Measurements from ENCODE around the gene RNF113A. TPM values are rescaled to one million over a fixed set of nuclear protein-coding genes. Genes with fewer than 3 reads are reported as not detected.
"Not testable (repeated sequence)": the region's sequence is repeated elsewhere in the genome, so short reads cannot be mapped to it uniquely, and the experiment has no call there.

RNF113A gene
- total RNA-seq: 24.0 and 26.8 TPM in 2 replicates

DNA sequence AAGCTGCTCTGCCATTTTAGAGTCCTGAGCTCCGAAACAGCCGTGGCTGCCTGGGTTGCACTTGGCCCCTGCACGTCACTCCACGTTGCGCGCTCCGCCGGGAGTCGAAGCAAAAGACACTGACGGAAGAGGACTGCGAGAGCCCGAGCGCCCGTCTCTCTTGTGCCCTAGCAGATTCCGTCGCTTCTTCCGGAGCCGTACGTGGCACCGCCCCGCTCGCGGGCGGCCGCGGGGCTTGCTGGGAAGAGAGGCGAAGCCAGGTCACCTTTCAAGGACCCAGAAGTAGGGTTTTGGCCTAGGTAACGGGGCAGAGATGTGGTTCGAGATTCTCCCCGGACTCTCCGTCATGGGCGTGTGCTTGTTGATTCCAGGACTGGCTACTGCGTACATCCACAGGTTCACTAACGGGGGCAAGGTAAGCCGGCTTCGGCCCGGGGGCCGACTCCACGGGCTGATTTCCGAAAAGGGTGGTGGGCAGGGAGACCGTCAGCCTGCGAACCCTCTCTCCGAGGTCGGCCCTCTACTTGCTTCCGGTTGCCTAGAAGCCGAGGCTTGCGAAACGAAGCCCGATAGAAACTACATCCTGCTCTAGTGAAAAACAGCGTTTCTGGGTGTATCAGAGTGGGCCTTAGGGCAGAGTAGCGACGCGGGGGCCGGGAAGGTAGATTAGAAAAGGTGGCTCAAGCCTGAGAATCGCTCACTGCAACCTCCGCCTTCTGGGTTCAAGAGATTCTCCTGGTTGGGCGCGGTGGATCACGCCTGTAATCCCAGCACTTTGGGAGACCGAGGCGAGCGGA lies at the start of gene RNF113A, which contains the start of gene NDUFA1:
TSS of gene RNF113A (minus strand) at position 135 of the 797 bp plus-strand sequence. CDS start at position 15, 120 bp downstream.
TSS of gene NDUFA1 (plus strand) at position 234 of the 797 bp plus-strand sequence. CDS start at position 314, 80 bp downstream.
- Mint-ChIP-seq H3K36me3 (ENCODE audit: low read depth) (peaks cover 31% of the 10 kb centered on the region), H3K9me3 (no peaks in the 10 kb centered on the region), H3K27me3 (ENCODE audit: low read depth) (no peaks in the 10 kb centered on the region), H3K4me3 (ENCODE audit: low read depth) (peak within 1 kb of the TSS; percentile 96), H3K27ac (peak within 1 kb of the TSS; percentile 99), H3K4me1 (ENCODE audit: low read depth) (peaks cover 5% of the 10 kb centered on the region)
- intact Hi-C loops (cut with micrococcal nuclease): loop anchor here (1.0 to 5.0 kb wide), 4 partner anchors 18 to 184 kb away; partner anchors contain the start of genes NKAP and RPL39
- DNase-seq (ENCODE audit: low spot score): peak; percentile 84

DNA sequence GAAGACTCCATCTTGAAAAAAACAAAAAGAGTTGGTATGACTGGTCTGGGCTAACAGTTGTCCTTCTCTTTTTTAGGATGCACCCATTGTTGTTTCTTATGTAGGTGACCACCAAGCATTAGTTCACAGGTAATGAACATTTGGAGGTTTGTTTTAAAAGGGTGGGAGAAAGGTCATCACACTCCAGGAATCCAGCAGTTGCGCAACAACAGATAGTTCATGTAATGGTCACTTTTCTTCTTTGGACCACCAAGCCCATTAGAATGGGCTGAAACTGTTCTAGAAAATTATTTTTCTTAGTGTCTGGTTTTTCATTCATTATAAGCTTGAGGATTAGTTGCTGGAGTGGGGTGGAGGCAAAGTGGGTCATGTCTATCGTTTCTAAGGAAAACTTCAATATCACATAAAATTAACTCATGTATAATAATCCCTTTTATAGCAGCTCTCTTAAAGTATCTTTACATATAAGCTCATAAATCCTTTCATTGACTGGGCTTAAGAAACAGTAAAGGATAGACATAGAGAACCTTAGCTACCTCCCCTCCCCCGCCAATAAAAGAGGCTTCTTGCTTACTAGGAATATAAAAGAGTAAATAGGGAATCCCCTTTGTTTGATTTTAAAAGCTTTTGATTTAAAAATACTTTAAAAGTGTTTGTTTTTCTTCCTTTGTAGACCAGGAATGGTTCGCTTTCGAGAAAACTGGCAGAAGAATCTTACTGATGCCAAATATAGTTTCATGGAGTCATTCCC lies 48.5 kb upstream of the RNF113A start:
- H3K27ac Mint-ChIP-seq: no peak overlapping the region
- intact Hi-C loops (cut with micrococcal nuclease): no loop called here
- H3K4me1 Mint-ChIP-seq (ENCODE audit: low read depth): no peaks in the 10 kb centered on the region
- no peaks in the 10 kb centered on the region for H3K27me3 Mint-ChIP-seq (ENCODE audit: low read depth)
- H3K4me3 Mint-ChIP-seq (ENCODE audit: low read depth): no peak overlapping the region
- no peaks in the 10 kb centered on the region for H3K9me3 Mint-ChIP-seq
- DNase-seq (ENCODE audit: low spot score): no peak
- H3K36me3 Mint-ChIP-seq (ENCODE audit: low read depth): peaks cover 8% of the 10 kb centered on the region

DNA sequence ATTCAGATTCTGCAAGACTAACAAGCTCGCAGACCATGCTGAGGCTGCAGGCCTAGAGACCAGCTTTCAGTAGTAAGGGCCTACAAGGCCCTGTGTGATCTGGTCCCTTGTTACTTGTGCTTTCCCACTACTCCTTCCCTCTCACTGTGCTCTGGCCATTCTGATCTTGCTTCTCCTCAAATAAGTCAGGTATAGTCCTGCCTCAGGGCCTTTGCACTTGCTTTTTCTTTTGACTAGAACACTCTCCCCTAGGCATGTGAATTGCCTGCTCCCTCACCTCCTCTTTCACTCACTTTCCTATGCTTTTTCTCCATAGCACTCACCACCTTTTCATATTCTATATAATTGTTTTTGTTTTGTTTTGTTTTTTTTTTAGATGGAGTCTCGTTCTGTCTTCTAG lies 46.3 kb upstream of the RNF113A start:
- Mint-ChIP-seq H3K27me3 (ENCODE audit: low read depth) (no peaks in the 10 kb centered on the region), H3K4me1 (ENCODE audit: low read depth) (no peaks in the 10 kb centered on the region), H3K36me3 (ENCODE audit: low read depth) (peaks cover under 1% of the 10 kb centered on the region), H3K27ac (no peak overlapping the region), H3K9me3 (no peaks in the 10 kb centered on the region), H3K4me3 (ENCODE audit: low read depth) (no peak overlapping the region)
- intact Hi-C loops (cut with micrococcal nuclease): no loop called here
- no peak for DNase-seq (ENCODE audit: low spot score)

DNA sequence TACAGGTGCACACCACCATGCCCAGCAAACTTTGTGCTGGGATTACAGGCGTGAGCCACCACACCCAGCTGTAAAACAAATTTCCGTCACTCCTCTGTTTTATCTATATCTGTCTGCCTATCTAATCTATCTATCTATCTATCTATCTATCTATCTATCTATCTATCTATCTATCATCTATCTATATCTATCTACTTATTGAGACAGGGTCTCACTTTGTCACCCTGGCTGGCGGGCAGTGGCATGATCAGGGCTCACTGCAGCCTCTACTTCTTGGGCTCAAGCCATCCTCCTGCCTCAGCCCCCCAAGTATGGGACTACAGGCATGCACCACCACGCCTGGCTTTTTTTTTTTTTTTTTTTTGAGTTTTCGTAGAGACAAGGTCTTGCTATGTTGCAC lies 44.8 kb upstream of the RNF113A start:
- Mint-ChIP-seq H3K36me3 (ENCODE audit: low read depth) (no peaks in the 10 kb centered on the region), H3K27ac (no peak overlapping the region), H3K9me3 (no peaks in the 10 kb centered on the region), H3K4me3 (ENCODE audit: low read depth) (no peak overlapping the region), H3K27me3 (ENCODE audit: low read depth) (no peaks in the 10 kb centered on the region), H3K4me1 (ENCODE audit: low read depth) (no peaks in the 10 kb centered on the region)
- no peak for DNase-seq (ENCODE audit: low spot score)
- intact Hi-C loops (cut with micrococcal nuclease): no loop called here

DNA sequence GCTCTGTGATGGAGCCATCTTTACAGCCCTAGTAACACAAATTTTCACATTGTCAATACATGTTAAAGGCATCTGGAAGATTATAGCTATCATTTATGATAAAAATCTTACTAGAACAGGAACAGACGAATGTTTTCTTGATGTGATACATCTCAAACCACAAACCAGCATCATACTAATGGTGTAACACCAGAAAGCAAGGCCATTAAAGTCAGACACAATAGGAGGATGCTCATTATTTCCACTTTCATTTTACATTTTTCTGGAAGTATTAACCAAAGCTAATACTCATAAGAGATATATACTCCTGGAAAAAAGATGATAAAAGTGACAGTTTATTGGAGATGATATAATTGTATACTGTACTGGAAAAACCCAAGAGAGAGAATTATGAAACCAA lies 29.4 kb upstream of the RNF113A start:
- Mint-ChIP-seq H3K4me1 (ENCODE audit: low read depth) (peaks cover 5% of the 10 kb centered on the region), H3K27ac (no peak overlapping the region)

DNA sequence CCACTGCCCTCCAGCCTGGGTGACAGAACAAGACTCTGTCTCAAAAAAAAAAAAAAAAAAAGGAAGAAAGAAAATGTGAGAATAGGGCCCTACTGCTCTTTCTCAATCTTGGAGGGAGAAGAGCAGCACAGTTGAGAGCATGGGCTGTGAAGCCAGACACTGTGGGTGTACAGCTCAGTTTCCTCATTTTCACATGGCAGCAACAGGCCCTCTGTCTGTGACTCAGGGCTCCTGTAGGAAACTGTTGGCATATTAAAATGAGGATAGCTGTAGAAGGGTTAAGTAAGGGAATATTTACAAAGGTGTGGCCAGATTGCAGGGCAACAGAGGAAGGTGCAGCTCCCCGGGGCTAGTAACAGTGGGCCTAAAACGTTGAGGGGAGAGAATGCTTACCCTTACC lies 27.6 kb upstream of the RNF113A start:
- Mint-ChIP-seq H3K9me3 (no peaks in the 10 kb centered on the region), H3K27me3 (ENCODE audit: low read depth) (no peaks in the 10 kb centered on the region), H3K27ac (no peak overlapping the region), H3K4me1 (ENCODE audit: low read depth) (peaks cover 5% of the 10 kb centered on the region), H3K4me3 (ENCODE audit: low read depth) (no peak overlapping the region), H3K36me3 (ENCODE audit: low read depth) (no peaks in the 10 kb centered on the region)
- intact Hi-C loops (cut with micrococcal nuclease): no loop called here
- no peak for DNase-seq (ENCODE audit: low spot score)

More for the DNA sequence above, 29.4 kb upstream of the RNF113A start:
- no peaks in the 10 kb centered on the region for H3K36me3 Mint-ChIP-seq (ENCODE audit: low read depth)
- no peaks in the 10 kb centered on the region for H3K27me3 Mint-ChIP-seq (ENCODE audit: low read depth)
- no peaks in the 10 kb centered on the region for H3K9me3 Mint-ChIP-seq
- no peak for DNase-seq (ENCODE audit: low spot score)
- H3K4me3 Mint-ChIP-seq (ENCODE audit: low read depth): no peak overlapping the region
- intact Hi-C loops (cut with micrococcal nuclease): no loop called here

DNA sequence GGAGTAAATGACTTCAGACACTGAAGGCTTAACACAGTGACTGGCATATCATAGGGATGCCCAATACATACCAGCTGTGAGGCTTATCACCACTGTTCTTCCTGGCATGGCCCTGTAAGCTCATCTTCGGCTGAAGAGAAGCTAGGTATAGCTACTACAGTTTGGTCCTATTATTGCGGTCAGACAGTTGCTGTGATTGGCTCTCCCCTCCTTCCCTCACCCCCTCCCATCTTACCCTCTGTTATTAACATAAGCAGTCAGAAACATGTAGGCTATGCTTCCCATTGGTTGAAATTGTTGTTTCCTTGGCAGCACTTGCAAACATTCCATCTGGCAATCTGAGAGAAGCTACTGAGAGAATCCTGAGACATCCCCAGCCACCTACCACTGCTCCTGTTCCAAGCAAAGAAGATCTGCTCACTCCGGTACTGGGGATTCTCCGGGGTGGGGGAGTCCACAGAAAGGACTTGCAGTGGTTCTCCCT lies 24.4 kb upstream of the RNF113A start, which contains the start of gene AKAP14:
TSS of gene AKAP14 (plus strand) at position 51 of the 484 bp plus-strand sequence. CDS start 7,331 bp downstream, outside the sequence.
- H3K4me3 Mint-ChIP-seq (ENCODE audit: low read depth): no peak within 1 kb of the TSS
- H3K4me1 Mint-ChIP-seq (ENCODE audit: low read depth): peaks cover 3% of the 10 kb centered on the region
- H3K27ac Mint-ChIP-seq: no peak within 1 kb of the TSS
- DNase-seq (ENCODE audit: low spot score): no peak
- intact Hi-C loops (cut with micrococcal nuclease): no loop called here
- no peaks in the 10 kb centered on the region for H3K9me3 Mint-ChIP-seq
- no peaks in the 10 kb centered on the region for H3K36me3 Mint-ChIP-seq (ENCODE audit: low read depth)
- H3K27me3 Mint-ChIP-seq (ENCODE audit: low read depth): no peaks in the 10 kb centered on the region

DNA sequence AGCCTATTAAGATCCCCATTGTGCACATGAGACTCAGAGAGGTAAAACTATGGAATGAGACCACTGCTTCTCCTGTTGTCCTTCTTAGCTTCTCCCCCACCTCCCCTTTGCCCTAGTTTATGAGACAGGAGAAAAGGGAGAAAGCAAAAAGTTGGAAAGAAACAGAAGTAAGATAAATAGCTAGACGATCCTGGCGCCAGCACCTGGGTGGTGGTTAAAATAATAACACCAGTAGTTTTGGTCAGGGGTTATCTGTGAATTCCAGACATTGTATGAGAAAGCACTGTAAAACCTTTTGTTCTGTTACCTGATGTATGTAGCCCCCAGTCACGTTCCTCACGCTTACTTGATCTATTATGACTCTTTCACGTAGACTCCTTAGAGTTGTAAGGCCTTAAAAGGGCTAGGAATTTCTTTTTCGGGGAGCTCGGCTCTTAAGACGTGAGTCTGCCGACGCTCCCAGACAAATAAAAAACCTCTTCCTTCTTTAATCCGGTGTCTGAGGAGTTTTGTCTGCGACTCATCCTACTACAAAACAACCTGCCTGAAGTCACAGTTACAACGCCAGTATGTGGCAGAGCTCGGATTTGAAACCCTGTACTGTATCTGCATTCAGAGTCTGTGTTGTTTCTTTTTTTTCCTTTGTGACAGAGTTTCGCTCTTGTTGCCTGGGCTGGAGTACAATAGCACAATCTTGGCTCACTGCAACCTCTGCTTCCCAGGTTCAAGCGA lies 20.6 kb upstream of the RNF113A start:
- DNase-seq (ENCODE audit: low spot score); H3K4me3 Mint-ChIP-seq (ENCODE audit: low read depth); H3K27ac Mint-ChIP-seq; H3K27me3 Mint-ChIP-seq (ENCODE audit: low read depth); H3K9me3 Mint-ChIP-seq; H3K36me3 Mint-ChIP-seq (ENCODE audit: low read depth); intact Hi-C loops (cut with micrococcal nuclease); H3K4me1 Mint-ChIP-seq (ENCODE audit: low read depth): not testable (repeated sequence)

DNA sequence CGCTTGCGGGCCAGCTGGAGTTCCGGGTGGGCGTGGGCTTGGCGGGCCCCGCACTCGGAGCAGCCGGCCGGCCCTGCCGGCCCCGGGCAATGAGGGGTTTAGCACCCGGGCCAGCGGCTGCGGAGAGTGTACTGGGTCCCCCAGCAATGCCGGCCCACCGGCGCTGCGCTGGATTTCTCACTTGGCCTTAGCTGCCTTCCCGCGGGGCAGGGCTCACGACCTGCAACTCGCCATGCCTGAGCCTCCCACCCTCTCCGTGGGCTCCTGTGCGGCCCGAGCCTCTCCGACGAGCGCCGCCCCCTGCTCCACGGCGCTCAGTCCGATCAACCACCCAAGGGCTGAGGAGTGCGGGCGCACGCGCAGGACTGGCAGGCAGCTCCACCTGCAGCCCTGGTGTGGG lies 19.1 kb upstream of the RNF113A start:
- H3K4me1 Mint-ChIP-seq (ENCODE audit: low read depth); DNase-seq (ENCODE audit: low spot score); intact Hi-C loops (cut with micrococcal nuclease); H3K27ac Mint-ChIP-seq; H3K27me3 Mint-ChIP-seq (ENCODE audit: low read depth); H3K9me3 Mint-ChIP-seq; H3K4me3 Mint-ChIP-seq (ENCODE audit: low read depth); H3K36me3 Mint-ChIP-seq (ENCODE audit: low read depth): not testable (repeated sequence)

DNA sequence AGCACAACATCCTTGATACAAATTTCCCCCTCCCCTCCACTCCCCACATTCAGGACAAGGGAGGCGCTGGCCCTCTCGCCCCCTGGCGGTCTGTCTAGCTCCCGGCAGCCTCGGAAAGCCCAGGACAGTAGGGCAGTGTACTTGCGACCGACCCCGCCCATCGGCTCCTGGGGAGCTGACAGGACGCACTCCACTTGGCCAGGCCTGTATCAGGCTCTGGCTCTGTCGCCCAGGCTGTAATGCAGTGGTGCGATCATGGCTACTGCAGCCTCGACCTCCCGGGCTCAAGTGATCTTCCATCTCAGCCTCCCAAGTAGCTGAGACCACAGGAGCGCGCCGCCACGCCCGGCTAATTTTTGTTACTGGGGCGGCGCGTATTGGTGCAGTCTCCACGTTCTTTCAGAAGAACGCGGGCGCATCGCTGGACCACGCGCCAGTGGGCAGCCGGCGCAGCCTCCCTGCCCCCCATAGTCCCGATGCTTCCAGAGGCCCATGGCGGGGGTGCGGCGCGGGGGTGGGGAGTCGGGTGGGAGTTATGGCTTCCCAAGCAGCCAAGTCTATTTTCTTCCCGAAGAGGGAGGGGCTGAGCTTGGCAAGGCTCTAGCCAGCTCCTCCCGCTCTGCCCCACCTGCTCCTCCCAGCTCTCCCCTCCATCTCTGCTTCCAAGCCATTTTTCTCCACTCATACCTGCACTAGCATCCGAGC lies 16.3 kb upstream of the RNF113A start:
- H3K27ac Mint-ChIP-seq: no peak overlapping the region
- H3K9me3 Mint-ChIP-seq: no peaks in the 10 kb centered on the region
- no peaks in the 10 kb centered on the region for H3K36me3 Mint-ChIP-seq (ENCODE audit: low read depth)

DNA sequence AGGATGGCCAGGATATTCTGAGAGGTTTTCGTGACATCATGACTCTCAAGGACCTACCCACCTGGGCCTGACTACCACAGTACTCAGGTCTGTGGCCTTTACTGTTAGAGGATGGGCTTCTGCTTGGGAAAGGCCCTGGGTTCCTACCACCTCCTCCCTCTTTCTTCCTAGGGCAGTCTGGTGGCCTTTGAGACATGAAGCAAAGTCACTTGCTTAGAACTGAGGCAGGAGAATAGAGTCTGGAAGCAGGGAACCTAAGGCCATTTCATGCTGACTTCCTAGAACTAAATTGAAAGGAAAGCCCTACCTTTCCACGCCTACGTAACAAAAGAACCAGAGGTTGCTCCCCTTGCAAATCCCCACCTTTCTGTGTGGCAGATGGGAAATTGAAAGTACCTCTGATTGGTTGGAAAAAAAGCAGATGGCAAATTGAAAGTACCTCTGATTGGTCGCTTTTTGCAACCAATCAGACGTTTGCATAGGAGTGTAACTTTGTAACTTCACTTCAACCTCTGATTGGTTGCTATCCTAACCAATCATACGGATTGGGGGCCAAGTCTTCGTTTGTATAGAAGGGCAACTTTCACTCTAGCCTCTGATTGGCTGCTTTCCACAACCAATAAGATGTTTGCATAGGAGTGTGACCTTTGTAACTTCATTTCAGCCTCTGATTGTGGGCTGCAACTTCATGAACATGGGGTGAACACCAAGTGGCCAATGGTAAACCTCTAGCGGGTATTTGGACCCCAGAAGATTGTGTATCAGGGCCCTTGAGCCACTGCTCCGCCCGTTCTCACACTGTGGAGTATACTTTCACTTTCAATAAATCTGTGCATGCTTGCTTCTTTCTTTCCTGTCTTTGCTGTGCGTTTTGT lies 14.3 kb upstream of the RNF113A start:
- H3K36me3 Mint-ChIP-seq (ENCODE audit: low read depth): no peaks in the 10 kb centered on the region
- no peaks in the 10 kb centered on the region for H3K9me3 Mint-ChIP-seq
- DNase-seq (ENCODE audit: low spot score): no peak
- intact Hi-C loops (cut with micrococcal nuclease): loop anchor here (10.0 kb wide), 1 partner anchor 401 kb away; no protein-coding TSS in a partner anchor
- no peaks in the 10 kb centered on the region for H3K27me3 Mint-ChIP-seq (ENCODE audit: low read depth)
- H3K27ac Mint-ChIP-seq: no peak overlapping the region
- no peak overlapping the region for H3K4me3 Mint-ChIP-seq (ENCODE audit: low read depth)
- peaks cover 4% of the 10 kb centered on the region for H3K4me1 Mint-ChIP-seq (ENCODE audit: low read depth)

More for the DNA sequence above, 16.3 kb upstream of the RNF113A start:
- Mint-ChIP-seq H3K4me3 (ENCODE audit: low read depth) (peak overlapping the region; percentile 45), H3K4me1 (ENCODE audit: low read depth) (peaks cover 4% of the 10 kb centered on the region), H3K27me3 (ENCODE audit: low read depth) (no peaks in the 10 kb centered on the region)
- intact Hi-C loops (cut with micrococcal nuclease): loop anchor here (10.0 kb wide), 1 partner anchor 403 kb away; no protein-coding TSS in a partner anchor
- DNase-seq (ENCODE audit: low spot score): peak; percentile 52

Data from activated T-helper 2 cell treated with anti-CD3 and anti-CD28 coated beads, Interferon-gamma antibody, Interleukin-2, Interleukin-4, amounts not matched to agents 10 μg/mL and 5 μg/mL and 100 μg/mL, durations not matched to agents 14 hours and 24 hours and 36 hours (primary cell).